Activated CD4-positive, alpha-beta T cell treated with anti-CD3 and anti-CD28 coated beads, Interleukin-2, Interleukin-6, amounts not matched to agents 100 ng/mL and 50 ng/mL, durations not matched to agents 16 hours and 8 hours (primary cell): ENCODE results near the gene S1PR4.
"Not testable (repeated sequence)": the region's sequence is repeated elsewhere in the genome, so short reads cannot be mapped to it uniquely, and the experiment has no call there.

Source experiments
- DNase-seq: peaks from one replicate; pipeline ENCODE4 v3.0.0-alpha.2; 2020

S1PR4 gene

DNA sequence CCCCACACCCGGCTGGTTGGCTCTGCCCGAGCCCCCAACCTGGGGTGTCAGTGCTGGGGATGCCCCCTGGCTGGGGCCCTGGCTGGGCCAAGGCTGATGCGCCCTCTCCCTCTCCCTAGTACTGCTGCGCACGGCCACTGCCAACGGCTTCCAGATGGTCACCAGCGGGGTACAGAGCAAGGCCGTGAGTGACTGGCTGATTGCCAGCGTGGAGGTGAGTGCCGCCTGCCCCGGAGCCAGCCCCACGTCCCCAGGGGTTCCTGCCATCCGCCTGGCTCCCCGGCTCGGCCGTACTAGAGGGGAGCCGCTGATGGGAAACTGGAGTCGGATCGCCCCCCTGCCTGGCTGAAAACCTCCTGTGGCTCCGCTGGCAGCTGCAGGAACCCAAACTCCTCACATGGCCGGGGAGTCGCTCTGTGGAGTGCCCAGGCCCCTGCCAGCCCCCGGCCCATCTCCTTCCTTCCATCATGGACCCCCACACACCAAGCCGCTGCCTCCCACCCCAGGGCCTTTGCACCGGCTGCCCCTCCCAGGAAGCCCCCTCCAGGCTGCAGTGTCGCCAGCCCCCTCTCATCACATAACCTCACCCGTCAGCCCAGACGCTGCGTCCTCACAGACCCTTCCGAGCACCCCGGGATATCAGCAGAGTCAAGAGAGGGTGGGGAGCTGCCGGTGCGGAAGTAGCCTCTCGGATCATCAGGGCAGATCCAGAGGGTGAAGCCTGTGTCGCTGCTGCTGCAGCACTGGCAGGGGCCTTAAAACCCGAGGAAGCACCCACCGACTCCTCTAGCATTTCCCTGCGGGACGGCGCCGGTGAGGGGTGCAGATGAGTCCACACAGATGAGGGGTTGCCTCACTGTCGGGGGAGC, 17.7 kb downstream of the S1PR4 start:
- no peak for DNase-seq

- DNase-seq = no peak
Measured at GRCh38 chr19:3196933-3197205, 18.3 kb downstream of the S1PR4 start.

DNA sequence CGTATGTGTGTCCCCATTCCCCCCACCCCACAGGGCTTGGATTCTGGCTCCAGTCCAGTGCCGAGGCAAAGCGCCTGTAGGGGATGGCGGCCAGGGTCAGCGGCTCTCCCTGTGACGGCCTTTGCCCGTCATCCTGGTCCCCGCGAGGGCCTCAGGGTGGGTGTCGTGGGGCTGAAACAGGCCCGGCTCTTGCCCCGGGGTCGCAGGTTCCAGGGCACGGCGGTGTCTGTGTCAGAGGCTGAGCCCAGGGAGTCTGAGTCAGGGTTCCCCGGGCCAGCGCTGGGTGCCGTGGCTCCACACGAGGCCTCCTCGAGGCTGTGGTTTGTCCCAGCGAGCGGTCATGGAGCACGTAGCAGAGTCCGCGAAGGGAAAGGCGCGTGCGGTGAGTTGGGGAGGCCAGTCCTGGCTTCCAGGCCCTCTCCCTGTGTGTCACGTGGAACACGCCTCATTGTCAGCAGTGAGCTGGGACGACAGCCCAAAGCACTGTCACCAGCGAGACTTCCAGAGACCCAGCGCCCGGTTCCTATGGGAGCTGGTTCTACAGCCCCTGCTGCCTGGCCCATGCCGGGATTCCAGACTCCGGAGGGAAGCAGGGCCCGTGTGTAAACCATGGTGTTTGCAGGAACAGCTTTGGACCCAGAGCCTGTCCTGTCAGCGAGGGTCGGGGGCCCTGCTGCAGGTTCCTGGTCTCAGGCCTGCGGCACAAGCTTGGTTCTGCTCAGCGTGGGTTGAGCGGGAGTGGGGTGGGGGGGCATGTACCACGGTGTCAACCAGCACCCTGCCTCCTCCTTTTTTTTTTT, 20.5 kb downstream of the S1PR4 start:
- DNase-seq = no peak

GRCh38 chr19:3201072-3201700, 22.6 kb downstream of the S1PR4 start:
- no peak for DNase-seq

DNA sequence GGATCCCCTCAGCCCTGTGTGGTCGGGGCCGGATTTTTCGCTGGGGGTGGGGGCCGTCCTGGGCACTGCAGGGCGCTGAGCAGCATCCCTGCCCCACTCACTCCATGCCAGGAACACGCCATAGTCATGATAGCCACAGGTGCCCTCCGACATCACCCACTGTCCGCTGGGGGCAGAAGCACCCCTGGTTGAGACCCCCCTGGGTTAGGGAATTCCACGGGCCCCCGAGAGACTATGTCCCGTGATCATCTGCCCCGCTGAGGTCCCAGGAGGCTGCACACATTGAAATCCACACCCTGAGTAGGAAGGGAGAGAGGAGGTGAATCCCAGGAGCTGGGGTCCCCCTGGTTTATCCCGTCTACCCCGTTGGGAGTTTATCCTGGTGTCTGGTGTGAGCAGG, 23.3 kb downstream of the S1PR4 start:
- no peak for DNase-seq

- no peak for DNase-seq
Measured at GRCh38 chr19:3202346-3202745, 23.8 kb downstream of the S1PR4 start.

GRCh38 chr19:3202895-3203294, 24.3 kb downstream of the S1PR4 start:
- not testable (repeated sequence) for DNase-seq

GRCh38 chr19:3203805-3204645, 25.5 kb downstream of the S1PR4 start:
- DNase-seq = no peak

- DNase-seq = no peak
Measured at GRCh38 chr19:3204646-3205275, 26.2 kb downstream of the S1PR4 start.

DNA sequence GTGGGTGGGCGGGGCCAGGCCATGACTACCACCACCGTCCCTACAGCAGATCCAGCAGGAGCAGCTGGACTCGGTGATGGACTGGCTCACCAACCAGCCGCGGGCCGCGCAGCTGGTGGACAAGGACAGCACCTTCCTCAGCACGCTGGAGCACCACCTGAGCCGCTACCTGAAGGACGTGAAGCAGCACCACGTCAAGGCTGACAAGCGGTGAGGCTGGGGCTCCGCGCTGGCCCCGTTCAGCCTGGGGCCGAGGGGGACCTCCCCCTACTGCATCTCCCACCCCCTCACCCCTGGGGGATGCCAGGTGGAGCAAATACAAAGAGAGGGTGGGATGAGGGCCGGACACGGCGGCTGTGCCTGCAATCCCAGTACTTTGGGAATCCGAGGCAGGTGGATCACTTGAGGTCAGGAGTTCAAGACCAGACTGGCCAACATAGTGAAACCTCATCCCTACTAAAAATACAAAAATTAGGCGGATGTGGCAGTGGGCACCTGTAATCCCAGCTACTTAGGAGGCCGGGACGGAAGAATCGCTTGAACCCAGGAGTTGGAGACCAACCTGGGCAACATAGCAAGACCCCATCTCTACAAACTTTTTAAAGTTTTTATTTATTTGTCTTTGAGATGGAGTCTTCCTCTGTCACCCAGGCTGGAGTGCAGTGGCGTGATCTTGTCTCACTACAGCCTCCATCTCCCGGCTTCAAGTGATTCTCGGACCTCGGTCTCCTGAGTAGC, 27.8 kb downstream of the S1PR4 start:
- no peak for DNase-seq

DNA sequence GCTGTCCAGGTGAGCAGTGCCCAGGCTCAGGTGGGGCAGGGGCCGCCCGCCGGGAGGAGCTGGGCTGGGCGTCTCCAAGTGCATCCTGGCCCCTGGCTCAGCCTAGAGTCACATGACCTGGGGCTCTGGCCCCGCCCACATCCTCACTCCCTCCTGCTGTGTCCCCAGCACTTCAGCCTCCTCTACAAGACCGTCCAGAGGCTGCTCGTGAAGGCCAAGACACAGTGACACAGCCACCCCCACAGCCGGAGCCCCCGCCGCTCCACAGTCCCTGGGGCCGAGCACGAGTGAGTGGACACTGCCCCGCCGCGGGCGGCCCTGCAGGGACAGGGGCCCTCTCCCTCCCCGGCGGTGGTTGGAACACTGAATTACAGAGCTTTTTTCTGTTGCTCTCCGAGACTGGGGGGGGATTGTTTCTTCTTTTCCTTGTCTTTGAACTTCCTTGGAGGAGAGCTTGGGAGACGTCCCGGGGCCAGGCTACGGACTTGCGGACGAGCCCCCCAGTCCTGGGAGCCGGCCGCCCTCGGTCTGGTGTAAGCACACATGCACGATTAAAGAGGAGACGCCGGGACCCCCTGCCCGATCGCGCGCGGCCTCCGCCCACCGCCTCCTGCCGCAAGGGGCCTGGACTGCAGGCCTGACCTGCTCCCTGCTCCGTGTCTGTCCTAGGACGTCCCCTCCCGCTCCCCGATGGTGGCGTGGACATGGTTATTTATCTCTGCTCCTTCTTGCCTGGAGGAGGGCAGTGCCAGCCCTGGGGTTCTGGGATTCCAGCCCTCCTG, 29.1 kb downstream of the S1PR4 start:
- DNase-seq = no peak

GRCh38 chr19:3208317-3209207, 30.0 kb downstream of the S1PR4 start:
- DNase-seq = no peak

DNA sequence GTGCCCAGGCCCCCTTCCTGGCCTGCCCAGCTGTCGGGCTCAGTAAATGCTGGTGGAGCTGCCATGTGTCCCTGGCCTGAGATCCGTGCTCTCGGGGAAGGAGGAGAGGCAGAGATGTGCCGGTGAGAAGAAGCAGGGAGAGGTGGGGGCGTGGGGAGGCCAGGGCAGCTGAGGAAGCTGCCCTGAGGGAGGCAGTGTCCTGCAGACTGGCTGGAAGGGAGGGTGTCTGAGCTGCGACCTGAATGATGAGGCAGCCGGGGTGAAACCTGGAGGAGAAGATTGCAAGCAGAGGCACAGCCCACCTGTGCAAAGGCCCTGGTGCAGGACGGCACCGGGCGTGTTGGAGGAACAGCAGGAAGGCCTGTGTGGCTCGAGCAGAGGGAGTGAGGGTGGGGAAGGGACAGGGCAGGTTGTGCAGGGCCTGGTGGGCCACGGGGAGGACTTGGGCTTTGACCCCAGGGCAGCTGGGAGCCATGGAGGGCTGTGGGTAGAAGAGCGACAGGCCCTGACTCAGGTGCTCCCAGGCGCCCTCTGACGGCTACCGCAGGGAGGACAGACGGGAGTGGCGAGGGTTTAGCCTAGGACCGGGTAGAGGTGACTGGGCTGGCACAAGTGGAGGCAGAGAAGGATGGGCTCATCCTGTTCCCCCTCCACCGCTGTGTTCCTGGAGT, 31.9 kb downstream of the S1PR4 start:
- DNase-seq = peak; percentile 84

GRCh38 chr19:3211191-3211590, 32.6 kb downstream of the S1PR4 start:
- no peak for DNase-seq

- no peak for DNase-seq
Measured at GRCh38 chr19:3213159-3213558, 34.6 kb downstream of the S1PR4 start.

DNA sequence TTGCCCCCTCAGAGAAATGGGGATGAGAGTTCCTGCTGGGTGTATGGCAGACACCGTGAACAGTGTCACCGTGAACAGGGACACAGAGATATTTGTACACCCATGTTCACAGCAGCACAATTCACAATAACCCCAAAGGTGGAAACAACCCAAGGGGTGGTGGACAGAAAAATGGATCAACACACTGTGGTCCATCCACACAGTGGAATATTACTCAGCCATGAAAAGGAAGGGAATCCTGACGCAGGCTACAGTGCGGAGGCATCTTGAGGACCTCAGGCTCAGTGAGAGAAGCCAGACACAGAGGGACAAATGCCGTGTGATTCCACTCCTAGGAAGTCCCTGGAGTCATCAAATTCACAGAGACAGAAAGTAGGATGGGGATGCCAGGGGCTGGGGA, 38.3 kb downstream of the S1PR4 start:
- DNase-seq = no peak

GRCh38 chr19:3220576-3220975, 42.0 kb downstream of the S1PR4 start:
- no peak for DNase-seq

DNA sequence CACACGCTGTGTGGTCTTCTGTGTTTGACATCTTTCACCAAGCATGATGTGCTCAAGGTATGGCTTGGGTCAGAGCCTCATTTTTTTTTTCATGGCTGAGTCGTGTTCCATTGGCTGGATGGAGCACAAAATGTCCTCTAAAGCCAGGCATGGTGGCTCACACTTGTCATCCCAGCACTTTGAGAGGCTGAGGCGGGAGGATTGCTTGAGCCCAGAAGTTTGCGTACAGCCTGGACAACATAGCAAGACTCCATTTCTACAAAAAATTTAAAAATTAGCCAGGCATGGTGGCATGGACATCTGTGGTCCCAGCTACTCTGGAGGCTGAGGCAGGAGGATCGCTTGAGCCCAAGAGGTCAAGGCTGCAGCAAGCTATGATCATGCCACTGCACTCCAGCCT, 43.0 kb downstream of the S1PR4 start:
- DNase-seq = not testable (repeated sequence)

- no peak for DNase-seq
Measured at GRCh38 chr19:3222709-3223108, 44.1 kb downstream of the S1PR4 start.
